A549 (cell line): ENCODE results near the gene PHGDH. TPM values are rescaled to one million over a fixed set of nuclear protein-coding genes. Genes with fewer than 3 reads are reported as not detected.

Experiments
- ATAC-seq, 2 experiments: fragments of 200-7000 bp in 1 of 2; fragments of >200 bp in 1 of 2; cut with Nextera tagmentation in 1 of 2; cut with Tn5 transposase in 1 of 2; 3 replicates each; pipeline versions ENCODE4 v1.8.0 to v1.9.1; 2018 to 2020; ENCODE audit warnings: mild to moderate bottlenecking in 1 of 2, moderate library complexity in 1 of 2
- CTCF ChIA-PET: fragments of 300-600 bp; sonication (Branson Sonifier 250); formaldehyde crosslinking; extraction: SDS; loops from one replicate; lab custom pipeline; 2021; ENCODE audit warnings: antibody characterized with exemption, inconsistent platforms; lab: Yijun Ruan, JAX
- POLR2A ChIA-PET: fragments of 350-600 bp; formaldehyde crosslinking; extraction: SDS; loops from one replicate; lab custom pipeline; 2021; ENCODE audit warnings: antibody characterized with exemption, inconsistent platforms; lab: Yijun Ruan, JAX
- DNase-seq, 2 experiments: peaks; one replicate each; pipeline versions ENCODE4 v3.0.0 to v3.0.0-alpha.2; 2011 to 2016; ENCODE audit warnings: low read depth in 1 of 2, low spot score in 1 of 2
- FAIRE-seq: peaks from 2 replicates; lab custom pipeline; 2011; peaks lifted over from hg19 to GRCh38; lab: Jason Lieb, UNC
- H3K27ac ChIP-seq, 2 experiments: fragments of >200 bp; sonication (Bioruptor Twin); formaldehyde crosslinking; 3 replicates each; pipeline ENCODE4 v1.5.1; 2016 to 2017
- H3K4me1 ChIP-seq: fragments of >200 bp; sonication (Bioruptor Twin); formaldehyde crosslinking; 3 replicates; pipeline ENCODE4 v1.6.1; 2016
- H3K4me2 ChIP-seq: fragments of >200 bp; sonication (Bioruptor Twin); formaldehyde crosslinking; 3 replicates; pipeline ENCODE4 v1.6.1; 2016
- H3K4me3 ChIP-seq: fragments of >200 bp; sonication (Bioruptor Twin); formaldehyde crosslinking; 3 replicates; pipeline ENCODE4 v1.5.1; 2016
- H3K9me3 ChIP-seq: fragments of >200 bp; sonication (Bioruptor Twin); formaldehyde crosslinking; 3 replicates; pipeline ENCODE4 v1.6.1; 2016
- BCL3 ChIP-seq: fragments of >200 bp; sonication (Bioruptor Twin); formaldehyde crosslinking; IDR thresholded peaks from 3 replicates; pipeline ENCODE4 v1.6.1; 2016
- CBX2 ChIP-seq: fragments of 200-600 bp; sonication (generic); IDR thresholded peaks from 2 replicates; pipeline ENCODE4 v1.6.1; 2016; ENCODE audit warnings: low read depth, mild to moderate bottlenecking, borderline replicate concordance
- CHD2 ChIP-seq: fragments of 150-350 bp; IDR thresholded peaks from 2 replicates; pipeline ENCODE4 v1.6.1; 2014; ENCODE audit warnings: low read length; ENCODE audit not compliant: partially characterized antibody
- CTCF ChIP-seq: fragments of >200 bp; sonication (Bioruptor Twin); formaldehyde crosslinking; IDR thresholded peaks from 3 replicates; pipeline ENCODE4 v1.5.1; 2016
- EHF ChIP-seq: fragments of 250-450 bp; sonication (Bioruptor Pico); IDR thresholded peaks from 2 replicates; pipeline ENCODE4 v1.5.0; 2020; ENCODE audit warnings: mild to moderate bottlenecking
- GATA3 ChIP-seq: IDR thresholded peaks from 2 replicates; pipeline ENCODE4 v1.6.1; 2012; ENCODE audit warnings: borderline replicate concordance
- HES2 ChIP-seq: fragments of >200 bp; sonication (Bioruptor Twin); formaldehyde crosslinking; IDR thresholded peaks from 2 replicates; pipeline ENCODE4 v1.6.1; 2016
- HEYL ChIP-seq: fragments of 250-450 bp; sonication (Bioruptor Pico); IDR thresholded peaks from 2 replicates; pipeline ENCODE4 v1.8.0; 2021; ENCODE audit warnings: mild to moderate bottlenecking, moderate library complexity
- HOXA7 ChIP-seq: fragments of 250-450 bp; sonication (Bioruptor Pico); IDR thresholded peaks from 2 replicates; pipeline ENCODE4 v1.5.0; 2020; ENCODE audit warnings: mild to moderate bottlenecking, moderate library complexity
- HOXB13 ChIP-seq: fragments of 250-450 bp; sonication (Bioruptor Pico); IDR thresholded peaks from 2 replicates; pipeline ENCODE4 v1.5.0; 2020; ENCODE audit warnings: low read depth, mild to moderate bottlenecking, moderate library complexity
- KDM1A ChIP-seq: fragments of 200-600 bp; sonication (generic); IDR thresholded peaks from 2 replicates; pipeline ENCODE4 v1.6.1; 2016; ENCODE audit warnings: low read depth, mild to moderate bottlenecking
- MAX ChIP-seq: IDR thresholded peaks from 2 replicates; pipeline ENCODE4 v1.6.1; 2012
- NFE2L2 ChIP-seq: fragments of 150-350 bp; conservative IDR thresholded peaks from 2 replicates; pipeline ENCODE4 v1.6.1; 2014; ENCODE audit warnings: low read length
- NPAS2 ChIP-seq: fragments of 250-450 bp; sonication (Bioruptor Pico); IDR thresholded peaks from 2 replicates; pipeline ENCODE4 v1.8.0; 2022; ENCODE audit warnings: mild to moderate bottlenecking, moderate library complexity, borderline replicate concordance
- NR3C1 ChIP-seq: fragments of >200 bp; sonication (Bioruptor Twin); formaldehyde crosslinking; IDR thresholded peaks from 3 replicates; pipeline ENCODE4 v1.6.1; 2017
- PBX3 ChIP-seq: IDR thresholded peaks from 2 replicates; pipeline ENCODE4 v1.6.1; 2012
- PHF8 ChIP-seq: fragments of 200-600 bp; sonication (generic); IDR thresholded peaks from 2 replicates; pipeline ENCODE4 v1.6.1; 2016; ENCODE audit warnings: low read depth, mild to moderate bottlenecking, antibody characterized with exemption, moderate library complexity, borderline replicate concordance
- POLR2AphosphoS2 ChIP-seq: conservative IDR thresholded peaks from 2 replicates; pipeline ENCODE4 v1.6.1; 2012; ENCODE audit warnings: low read length, improper control_type of control experiment, inconsistent platforms
- RAD21 ChIP-seq, 2 experiments: fragments of >200 bp in 1 of 2; sonication (Bioruptor Twin) in 1 of 2; formaldehyde crosslinking in 1 of 2; IDR thresholded peaks in 1 of 2; conservative IDR thresholded peaks in 1 of 2; 2 replicates in 1 of 2; 3 replicates in 1 of 2; pipeline ENCODE4 v1.6.1; 2012 to 2018; ENCODE audit warnings: inconsistent platforms in 1 of 2
- RCOR1 ChIP-seq: fragments of 150-350 bp; IDR thresholded peaks from 2 replicates; pipeline ENCODE4 v1.6.1; 2014; ENCODE audit warnings: antibody characterized with exemption, low read length, low read depth
- SMC3 ChIP-seq: fragments of >200 bp; sonication (Bioruptor Twin); formaldehyde crosslinking; IDR thresholded peaks from 3 replicates; pipeline ENCODE4 v1.6.1; 2018; ENCODE audit warnings: inconsistent platforms
- SREBF2 ChIP-seq: fragments of 450-650 bp; IDR thresholded peaks from 2 replicates; pipeline ENCODE4 v1.6.1; 2014; ENCODE audit warnings: mild to moderate bottlenecking, moderate library complexity
- ZFP36 ChIP-seq: fragments of 450-650 bp; IDR thresholded peaks from 2 replicates; pipeline ENCODE4 v1.6.1; 2014; ENCODE audit warnings: borderline replicate concordance; ENCODE audit not compliant: partially characterized antibody
- ZNF302 ChIP-seq: fragments of 250-450 bp; sonication (Bioruptor Pico); IDR thresholded peaks from 2 replicates; pipeline ENCODE4 v1.9.0; 2021; ENCODE audit warnings: inconsistent platforms, mild to moderate bottlenecking, moderate library complexity
- WGBS: methylation state at CpG from one replicate; pipeline ENCODE4 v1.1.6; 2017; ENCODE audit errors: missing lambda C conversion rate; 5-methylcytosine and 5-hydroxymethylcytosine counted together
- polyA plus RNA-seq, 4 experiments: library from polyadenylated mRNA; depleted of rRNA in 3 of 4; stranded (reverse); fragments of >200 nt; fragmentation: RNase III in 1 of 4; extraction: RNeasy Plus Mini Kit Qiagen cat#74134 plus additional on column Dnase treatment in 1 of 4; gene quantifications; 2 replicates in 3 of 4; 3 replicates in 1 of 4; pipeline ENCODE4 v1.2.3, GENCODE V29; 2011 to 2017

The PHGDH gene
- polyA plus RNA-seq, 2 of the 4 experiments (the other 2 are of a cell fraction): 41.4 to 65.6 TPM

- peak; percentile 70 to 93; a peak in 5 of 6 replicates for ATAC-seq
- no peak overlapping the region for H3K27ac ChIP-seq
- FAIRE-seq: no peak
- 43% methylated on average over 12 of the region's 17 CpGs for WGBS
- CTCF ChIA-PET: interaction anchor here (0.8 to 4.2 kb wide), 16 partner anchors 9 to 79 kb away, joined by 3 to 32 read pairs (median 4); partner anchors contain the start of gene PHGDH
- H3K4me3 ChIP-seq: no peak overlapping the region
- no peaks in the 10 kb centered on the region for H3K4me1 ChIP-seq
- POLR2A ChIA-PET: no interaction called here
- H3K4me2 ChIP-seq: no peak overlapping the region
- TF ChIP-seq RAD21 (conservative IDR thresholded peaks at IDR 0.05 in 1 of 2, IDR thresholded peaks at IDR 0.05 in 1 of 2): peak; percentile 44 to 59; a peak in 3 of 5 replicates
- peak; percentile 59 for TF ChIP-seq CTCF
- TF ChIP-seq MAX: no peak
- no peak for TF ChIP-seq KDM1A
- TF ChIP-seq SMC3: peak; percentile 24; the same call in 1 of the 3 replicates
- DNase-seq: peak; percentile 56 to 60
- H3K9me3 ChIP-seq: no peaks in the 10 kb centered on the region
These were observed 32.3 kb downstream of the PHGDH start for GRCh38 chr1:119743776-119744597.

GRCh38 chr1:119744598-119744942, 32.8 kb downstream of the PHGDH start:
- ATAC-seq (no peak), DNase-seq (no peak), FAIRE-seq (no peak)
- no peaks in the 10 kb centered on the region for H3K4me1 ChIP-seq
- no peaks in the 10 kb centered on the region for H3K9me3 ChIP-seq
- TF ChIP-seq CHD2 (no peak), ZNF302 (no peak), PHF8 (no peak), CBX2 (no peak), HEYL (CRISPR knock-in tag) (no peak), GATA3 (no peak), PBX3 (no peak), NPAS2 (CRISPR knock-in tag) (no peak), HES2 (no peak), HOXB13 (CRISPR knock-in tag) (no peak), BCL3 (no peak), SREBF2 (no peak), NR3C1 (no peak), POLR2AphosphoS2 (no peak), NFE2L2 (no peak), EHF (CRISPR knock-in tag) (no peak), SMC3 (no peak), RCOR1 (no peak), ZFP36 (no peak), HOXA7 (CRISPR knock-in tag) (no peak)
- CTCF ChIA-PET: interaction anchor here (0.6 to 4.2 kb wide), 13 partner anchors 9 to 1115 kb away, joined by 3 to 32 read pairs (median 6); partner anchors contain the start of gene PHGDH
- H3K4me3 ChIP-seq: no peak overlapping the region
- no peak overlapping the region for H3K27ac ChIP-seq
- no peak overlapping the region for H3K4me2 ChIP-seq
- WGBS: 83% methylated on average over 1 of the region's 1 CpG
- POLR2A ChIA-PET: no interaction called here
